Measurements from ENCODE around the gene SAE1.

DNA sequence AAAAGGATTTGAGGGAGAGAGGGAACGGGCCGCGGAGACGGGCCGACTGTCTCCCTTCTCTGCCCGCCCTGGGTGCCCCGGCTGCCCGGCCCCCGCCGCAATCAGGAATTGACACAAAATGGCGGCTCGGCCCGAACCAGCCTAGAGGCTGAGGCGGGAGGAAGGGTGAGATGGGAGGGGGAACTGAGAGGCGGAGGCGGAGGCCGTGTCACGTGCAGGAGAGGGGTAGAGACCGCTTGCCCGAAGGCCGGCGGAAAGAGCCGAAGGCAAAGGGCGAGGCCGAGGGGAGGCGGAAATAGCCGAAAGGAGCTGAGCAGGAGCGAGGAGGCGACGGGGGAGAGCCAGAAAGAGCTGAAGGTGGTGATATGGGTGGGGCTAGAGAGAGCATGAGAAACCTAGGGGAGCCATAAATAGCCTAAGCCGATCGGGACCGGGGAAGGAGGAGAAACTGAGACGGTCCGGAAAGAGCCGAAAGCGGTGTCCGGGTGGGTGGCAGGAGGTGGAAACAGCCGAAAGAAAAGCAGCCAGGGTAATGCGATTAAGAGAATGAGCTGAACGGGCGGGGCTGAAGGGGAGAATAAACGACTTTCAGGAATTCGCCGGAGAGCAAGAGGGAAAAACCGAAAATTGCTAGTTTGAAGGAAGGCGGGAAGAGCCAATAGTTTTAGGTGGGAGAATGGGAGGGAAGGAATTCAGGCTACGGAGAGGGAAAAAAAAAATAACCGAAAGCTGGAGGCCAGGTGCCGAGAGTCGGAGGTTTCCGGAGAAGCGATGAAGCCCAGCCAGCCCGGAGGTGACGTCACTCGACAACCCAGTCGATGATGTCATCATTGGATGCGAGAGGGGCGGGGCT is 17.4 kb upstream of the SAE1 start, which contains the start of gene ZC3H4:
- TF ChIP-seq CTCF (IDR thresholded peaks at IDR 0.05) (peak in 1 of 7 experiments; percentile 6), POLR2A (IDR thresholded peaks at IDR 0.05) (peak in 2 of 4 donors; percentile 16 to 55), POLR2AphosphoS5 (IDR thresholded peaks at IDR 0.05) (peak; percentile 87 to 97 (median 95))

All from stomach (tissue), 4 donors.